HG03060 (cell line): Measurements from ENCODE around the gene VAT1.
"Not testable (repeated sequence)": the region's sequence is repeated elsewhere in the genome, so short reads cannot be mapped to it uniquely, and the experiment has no call there.

Source experiments
- ATAC-seq: cut with Tn5 transposase; IDR thresholded peaks from one replicate; pipeline ENCODE4 v1.9.1; 2021; ENCODE audit warnings: low read depth, moderate number of reproducible peaks; ENCODE audit not compliant: unreplicated experiment

The VAT1 gene

DNA sequence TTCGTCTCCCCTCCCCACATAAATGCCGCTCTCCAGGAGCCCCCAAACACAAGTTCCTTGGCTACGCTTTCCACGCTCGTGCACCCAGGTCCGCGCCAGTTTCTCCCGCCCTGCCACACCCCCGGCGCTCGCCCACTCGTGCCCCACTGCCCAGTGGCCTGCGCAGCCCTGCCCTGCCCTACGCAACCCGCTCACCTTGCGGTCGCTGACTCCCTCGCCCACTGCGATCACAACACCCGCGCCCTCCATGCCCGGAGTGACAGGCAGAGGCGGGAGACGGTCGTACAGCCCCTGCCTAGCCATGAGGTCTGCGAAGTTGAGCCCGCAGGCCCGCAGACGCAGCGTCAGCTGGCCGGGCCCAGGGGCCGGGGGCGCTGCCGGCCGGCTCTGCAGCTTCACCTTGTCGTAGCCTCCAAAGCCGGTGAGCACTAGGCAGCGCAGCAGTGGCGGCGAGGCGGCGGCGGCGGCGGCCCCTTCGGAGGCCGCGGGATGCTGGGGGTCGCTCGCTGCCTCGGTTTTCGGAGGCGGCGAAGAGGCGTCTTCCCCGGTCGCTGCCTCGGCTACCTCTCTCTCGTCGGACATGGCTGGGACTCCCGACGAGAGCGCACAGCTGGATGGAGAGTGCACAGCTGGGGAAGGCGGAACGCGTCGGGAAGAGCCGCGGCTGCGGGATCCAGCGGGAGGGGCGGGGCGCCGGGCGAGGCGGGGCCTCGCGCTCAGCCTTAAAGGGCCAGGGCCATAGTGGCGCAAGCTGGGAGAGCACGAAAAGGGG lies at the start of gene VAT1:
Gene VAT1 (minus strand): TSS at position 645 of the 772 bp plus-strand sequence. CDS start 63 bp downstream, at position 582.
- ATAC-seq, result no peak

DNA sequence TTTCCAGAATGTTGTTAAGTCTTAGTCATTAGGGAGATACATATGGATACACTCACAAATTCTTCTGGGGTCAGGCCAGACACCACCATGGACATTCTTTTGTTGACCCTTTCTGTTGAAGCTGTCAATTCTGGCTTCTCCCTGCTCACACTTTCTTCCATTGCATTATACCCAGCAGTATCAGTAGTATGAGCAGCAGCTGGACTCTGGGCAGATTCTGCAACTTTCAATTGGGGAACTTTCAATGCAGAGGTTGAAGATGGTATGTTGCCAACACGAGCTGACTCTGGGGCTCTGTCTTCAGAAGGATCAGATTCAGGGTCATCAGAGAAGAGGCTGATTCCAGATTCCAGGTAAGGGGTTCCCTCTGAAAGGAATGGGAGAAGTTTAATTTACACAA lies 48.7 kb upstream of the VAT1 start:
- no peak for ATAC-seq

DNA sequence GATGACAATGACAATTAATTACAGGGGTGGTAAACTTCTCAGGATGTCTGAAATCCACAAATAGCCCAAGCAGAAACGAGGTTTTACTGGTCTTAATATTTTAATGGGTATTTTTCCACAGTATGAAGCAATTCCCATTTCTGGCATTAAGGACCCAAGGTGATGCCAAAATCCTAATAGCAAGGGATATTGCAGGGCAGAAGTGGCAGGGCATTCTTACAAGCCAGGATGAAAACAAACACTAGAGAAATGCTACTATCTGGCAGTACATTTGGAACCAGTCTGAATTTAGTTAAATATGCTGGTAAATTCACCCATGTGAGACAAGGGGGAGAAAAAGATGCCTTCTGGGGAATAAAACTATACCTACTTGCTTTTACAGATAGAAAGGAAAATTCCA lies 48.1 kb upstream of the VAT1 start:
- ATAC-seq, result no peak

DNA sequence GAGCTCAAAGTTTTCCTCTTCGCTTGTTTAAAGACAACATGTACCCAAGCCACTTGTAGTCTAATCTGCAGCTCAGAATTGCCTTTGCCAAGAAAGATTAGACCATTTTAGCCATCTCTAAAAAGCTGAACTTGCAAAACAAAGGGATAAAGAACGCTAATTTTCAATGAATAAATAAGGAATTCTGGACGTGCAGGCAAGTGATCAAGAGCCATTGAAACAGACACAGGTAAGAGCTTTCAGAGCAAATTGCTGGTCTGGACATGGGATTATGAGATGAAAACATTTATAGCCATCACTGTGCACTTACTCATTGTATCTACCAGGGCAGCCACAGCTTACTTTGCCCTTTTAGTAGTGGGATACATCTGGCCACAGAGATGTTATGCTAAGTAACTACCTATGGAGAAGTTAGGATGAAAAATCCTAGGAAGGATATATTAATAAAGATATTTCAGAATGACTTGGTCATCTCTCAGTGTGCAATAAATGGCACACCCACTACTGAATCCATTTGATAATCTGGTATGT lies 47.2 kb upstream of the VAT1 start:
- no peak for ATAC-seq

DNA sequence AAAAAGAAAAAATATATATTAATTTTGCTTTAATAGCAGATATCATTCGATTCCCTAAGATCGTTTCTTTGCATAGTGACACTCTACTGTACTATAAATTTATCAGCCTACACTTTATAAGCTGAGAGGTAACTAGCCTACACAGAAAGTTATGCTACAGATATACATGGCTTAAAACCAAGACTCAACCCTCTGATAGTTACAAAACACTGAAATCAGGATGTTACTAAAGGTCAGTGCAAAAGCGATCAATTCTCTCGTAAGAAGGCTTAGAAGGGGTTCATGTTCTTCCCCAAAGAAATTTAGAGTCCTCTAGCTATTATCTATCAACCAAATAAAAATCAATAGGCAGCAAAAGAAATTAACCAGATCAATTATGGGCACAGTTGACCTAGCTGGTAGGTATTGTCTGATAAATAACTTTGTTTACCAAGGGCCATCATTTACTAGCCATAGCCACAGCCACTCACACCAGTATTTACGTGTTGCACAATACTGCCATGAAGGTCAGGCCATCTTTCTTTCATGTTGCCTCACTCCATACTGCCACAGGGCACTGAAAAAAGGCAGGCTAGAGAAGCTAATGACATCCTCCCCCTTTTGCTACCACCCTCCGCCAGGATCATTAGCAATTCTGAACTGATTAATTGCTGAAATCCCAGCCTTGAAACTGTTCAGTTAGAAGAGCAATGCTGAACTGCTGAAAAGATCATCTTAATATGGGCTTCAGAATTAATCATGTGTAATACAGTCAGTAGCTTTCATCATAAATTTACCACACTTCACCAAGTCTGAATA lies 46.6 kb upstream of the VAT1 start:
- ATAC-seq, result no peak

DNA sequence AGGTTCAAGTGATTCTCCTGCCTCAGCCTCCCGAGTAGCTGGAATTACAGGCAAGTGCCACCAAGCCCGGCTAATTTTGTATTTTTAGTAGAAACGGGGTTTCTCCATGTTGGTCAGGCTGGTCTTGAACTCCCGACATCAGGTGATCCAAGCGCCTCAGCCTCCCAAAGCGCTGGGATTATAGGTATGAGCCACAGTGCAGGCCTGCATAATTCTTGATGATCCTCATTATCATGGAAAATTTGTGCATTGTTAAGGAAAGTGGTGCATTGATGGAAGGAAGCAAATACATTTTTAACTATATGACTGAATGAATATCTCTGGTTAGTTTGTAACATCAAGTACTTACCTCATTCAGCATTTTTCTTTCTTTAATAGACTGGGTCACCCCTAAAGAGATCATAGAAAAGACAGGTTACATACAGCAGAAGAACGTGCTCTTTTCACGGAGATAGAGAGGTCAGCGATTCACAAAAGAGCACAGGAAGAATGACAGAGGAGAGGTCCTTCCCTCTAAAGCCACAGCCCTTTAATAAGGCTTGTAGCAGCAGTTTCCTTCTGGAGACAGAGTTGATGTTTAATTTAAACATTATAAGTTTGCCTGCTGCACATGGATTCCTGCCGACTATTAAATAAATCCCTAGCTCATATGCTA lies 40.9 kb upstream of the VAT1 start:
- no peak for ATAC-seq

DNA sequence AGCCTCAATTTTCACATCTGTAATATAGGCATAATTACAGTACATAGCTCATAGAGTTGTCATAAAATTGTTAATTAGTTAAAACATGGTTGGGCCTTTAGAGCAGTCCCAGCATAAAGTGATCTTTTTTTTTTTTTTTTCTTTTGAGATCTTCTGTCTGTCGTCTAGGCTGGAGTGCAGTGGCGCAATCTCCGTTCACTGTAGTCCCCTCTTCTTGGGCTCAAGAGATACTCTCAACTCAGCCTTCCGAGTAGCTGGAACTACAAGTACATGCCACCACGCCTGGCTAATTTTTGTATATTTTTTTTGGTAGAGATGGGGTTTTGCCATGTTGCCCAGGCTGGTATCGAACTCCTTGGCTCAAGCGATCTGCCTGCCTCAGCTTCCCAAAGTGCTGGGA lies 33.9 kb upstream of the VAT1 start:
- ATAC-seq, result no peak

DNA sequence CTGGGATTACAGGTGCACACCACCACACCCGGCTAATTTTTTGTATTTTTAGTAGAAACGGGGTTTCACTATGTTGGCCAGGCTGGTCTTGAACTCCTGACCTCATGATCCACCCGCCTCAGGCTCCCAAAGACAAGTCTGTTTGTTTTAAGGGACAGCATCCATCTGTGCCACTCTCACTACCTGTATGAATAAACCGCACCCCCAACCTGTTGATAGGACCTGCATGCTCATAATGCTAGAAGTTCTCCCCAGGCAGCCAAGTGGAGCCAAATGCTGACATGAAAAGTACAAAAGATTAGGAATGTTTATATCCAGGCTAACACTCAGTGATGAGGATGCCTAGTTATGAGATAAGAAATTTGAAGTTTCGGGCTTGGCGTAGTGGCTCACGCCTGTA lies 30.8 kb upstream of the VAT1 start:
- not testable (repeated sequence) for ATAC-seq

DNA sequence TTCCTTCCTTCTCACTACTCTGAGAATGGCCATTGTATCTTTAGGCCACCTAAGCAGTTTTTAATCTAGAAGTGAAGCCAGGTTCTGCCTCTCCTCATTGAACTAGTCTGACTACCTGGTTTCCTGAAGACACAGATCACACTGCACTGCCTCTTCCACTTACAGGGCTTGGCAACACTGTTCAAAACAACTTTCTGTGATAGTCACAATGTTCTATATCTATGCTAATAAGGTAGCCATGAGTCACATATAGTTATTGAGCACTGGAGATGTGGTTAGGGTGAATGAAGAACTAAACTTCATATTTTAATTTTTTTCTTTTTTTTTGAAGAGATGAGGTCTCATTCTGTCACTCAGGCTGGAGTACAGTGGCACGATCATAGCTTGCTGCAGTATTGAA lies 29.8 kb upstream of the VAT1 start:
- ATAC-seq, result no peak

DNA sequence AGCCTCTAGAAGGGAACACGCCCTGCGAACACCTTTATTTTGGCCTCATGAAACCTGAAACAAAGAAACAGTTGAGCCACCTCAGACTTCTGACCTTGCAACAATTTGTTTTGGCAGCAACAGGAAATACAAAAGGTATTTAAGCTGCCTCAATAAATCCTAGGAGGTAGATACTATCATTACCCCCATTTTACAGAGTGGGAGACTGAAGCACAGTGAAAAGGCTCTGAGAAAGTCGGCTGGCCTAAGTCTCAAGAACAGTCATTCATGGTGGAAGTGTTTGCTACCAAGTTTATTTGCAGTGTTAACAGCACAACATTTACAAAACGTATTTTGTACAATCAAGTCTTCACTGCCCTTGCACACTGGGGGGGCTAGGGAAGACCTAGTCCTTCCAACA lies 21.8 kb upstream of the VAT1 start:
- no peak for ATAC-seq

DNA sequence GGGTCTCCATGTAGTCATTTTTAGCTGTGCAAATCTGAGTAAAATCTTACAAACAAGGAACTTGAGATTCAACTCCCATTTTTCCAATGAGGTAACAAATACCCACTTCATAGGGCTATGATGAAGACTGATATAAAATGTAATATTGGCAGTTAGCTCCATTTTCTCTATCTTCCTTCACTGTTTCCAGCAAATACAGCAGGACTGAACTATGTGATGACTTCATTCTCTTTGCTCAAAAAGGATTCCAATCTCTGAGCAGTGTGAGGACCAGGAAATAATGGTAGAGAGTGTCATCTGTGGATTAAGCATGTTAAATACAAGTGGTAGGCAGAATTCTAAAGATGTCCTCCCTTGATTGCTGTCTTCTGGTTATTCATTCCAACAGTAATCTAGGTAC lies 21.1 kb upstream of the VAT1 start:
- no peak for ATAC-seq

DNA sequence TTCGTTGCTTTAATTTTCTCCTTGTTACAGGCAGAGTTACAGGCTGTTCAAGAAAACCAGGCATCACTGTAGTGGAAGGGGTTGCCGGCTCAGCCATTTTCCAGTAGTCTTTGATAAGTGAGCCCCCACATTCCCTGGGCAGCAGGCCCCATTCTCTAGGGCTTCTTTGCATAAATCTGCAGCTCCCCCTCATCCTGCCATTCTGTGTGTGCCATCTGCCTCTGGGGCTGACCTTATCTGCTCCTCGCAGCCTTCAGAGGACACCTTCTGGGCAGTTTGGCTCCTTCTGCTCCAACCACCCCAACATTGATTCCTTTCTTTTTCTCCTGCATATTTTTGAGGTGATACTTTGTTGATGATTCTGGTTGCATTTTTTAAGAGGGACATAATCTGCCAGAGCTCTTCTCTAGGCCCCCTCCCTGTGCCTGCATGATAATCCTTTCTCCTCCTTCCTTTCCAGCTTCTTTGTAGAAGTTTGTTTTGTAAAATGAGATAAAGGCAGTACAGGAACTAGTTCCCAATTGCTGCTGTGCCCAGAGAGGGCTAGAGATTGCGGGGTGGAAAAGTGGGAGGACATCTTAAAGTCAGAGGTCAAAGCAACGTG lies 19.9 kb upstream of the VAT1 start:
- ATAC-seq, result no peak

DNA sequence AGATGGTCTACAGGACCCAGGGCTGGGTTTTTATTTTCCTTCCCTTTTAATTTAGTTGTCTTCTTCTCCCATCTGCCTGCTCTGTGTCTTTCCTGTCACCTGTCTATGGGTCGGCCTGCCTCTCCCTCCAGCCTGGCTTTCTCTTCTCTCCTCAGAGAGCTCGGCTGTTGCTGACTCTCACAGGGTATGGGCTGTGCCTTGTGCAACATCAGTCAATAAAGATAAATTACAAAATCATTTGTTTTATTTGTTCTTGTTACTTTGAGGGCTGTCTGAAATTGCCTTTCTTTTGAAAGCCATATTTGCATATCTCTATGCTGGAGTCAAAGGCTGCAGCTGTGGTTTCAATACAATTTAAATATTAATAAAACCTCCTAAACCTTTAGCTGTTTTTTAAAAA lies 18.5 kb upstream of the VAT1 start:
- no peak for ATAC-seq

DNA sequence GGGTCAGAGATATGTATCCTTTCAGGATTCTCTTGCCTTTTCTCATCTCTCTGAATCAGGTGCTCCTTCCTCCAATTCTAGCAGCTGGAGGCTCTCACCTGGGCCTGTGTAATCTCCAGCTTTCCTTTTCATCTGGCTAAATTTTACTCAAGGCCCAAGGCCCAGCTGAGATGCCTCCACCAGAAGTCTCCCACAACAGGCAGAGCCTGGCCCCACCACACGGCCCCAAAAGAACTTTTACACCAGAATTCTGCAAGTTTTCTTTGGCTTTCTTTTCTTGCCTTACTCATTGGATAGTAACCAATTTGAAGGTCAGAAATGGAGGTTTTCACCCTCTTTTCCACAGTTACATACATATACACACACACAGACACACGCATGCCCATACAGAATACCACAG lies 17.5 kb upstream of the VAT1 start:
- no peak for ATAC-seq

DNA sequence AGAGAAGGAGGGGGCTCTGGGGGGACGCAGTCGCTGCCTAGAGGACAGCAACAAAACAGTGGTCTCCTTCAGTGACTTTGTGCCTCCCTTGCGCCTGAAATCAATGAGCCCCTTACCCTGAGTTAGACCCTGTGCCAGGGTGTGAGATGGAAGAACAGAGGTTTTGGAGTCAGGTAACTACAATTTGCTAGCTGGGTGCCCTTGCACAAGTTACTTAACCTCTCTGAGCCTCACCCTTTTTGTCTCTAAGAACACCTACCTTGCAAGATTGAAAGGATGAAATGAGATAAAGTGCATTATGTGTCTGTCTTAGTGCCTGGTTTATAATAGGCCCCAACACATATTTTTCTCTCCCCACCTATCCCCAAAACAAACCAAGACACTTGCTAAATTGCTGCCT lies 12.7 kb upstream of the VAT1 start:
- ATAC-seq, result no peak

DNA sequence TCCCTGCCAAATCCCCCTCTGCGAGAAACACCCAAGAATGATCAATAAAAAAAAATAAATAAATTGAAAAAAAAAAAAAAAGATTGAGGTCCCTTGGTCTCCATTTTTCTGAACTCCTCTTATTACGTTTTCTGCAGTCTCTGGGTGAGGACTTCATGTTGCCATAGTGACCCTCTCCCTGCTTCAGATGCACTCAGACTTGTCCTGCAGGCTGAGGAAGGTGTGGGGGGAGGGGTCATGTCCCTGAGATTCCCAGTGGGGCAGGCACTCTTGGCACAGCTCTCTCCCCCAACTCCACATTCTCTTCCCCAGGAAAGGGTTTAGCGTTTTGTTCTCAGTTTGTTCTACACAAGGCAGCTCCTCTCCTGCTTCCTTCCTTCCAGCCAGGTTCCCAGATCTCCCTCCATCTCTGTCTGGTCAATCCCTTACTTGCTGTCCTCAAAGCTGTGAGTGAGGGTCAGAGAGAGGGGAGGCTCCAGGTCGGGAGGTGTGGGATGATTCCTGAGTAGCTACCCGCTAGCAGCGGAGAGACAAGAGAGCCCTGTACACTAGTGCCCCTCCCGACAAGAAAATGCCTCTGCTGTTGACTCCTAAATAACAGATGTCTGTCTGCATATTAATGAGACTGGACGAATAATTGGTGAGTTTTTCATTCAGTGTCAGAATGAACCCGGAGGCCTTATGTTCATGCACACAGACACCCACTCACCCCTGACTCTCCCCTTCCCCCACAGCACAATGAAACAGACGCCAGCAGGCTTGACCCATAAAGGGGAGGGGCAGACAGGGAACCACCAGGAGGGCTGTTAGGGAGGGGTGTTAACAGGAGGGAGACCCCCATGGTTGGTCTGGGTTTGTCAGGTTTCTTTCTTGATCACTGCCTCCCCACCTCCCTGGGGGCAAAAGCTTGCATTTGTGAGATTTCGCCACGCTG lies 12.0 kb upstream of the VAT1 start:
- ATAC-seq, result no peak

DNA sequence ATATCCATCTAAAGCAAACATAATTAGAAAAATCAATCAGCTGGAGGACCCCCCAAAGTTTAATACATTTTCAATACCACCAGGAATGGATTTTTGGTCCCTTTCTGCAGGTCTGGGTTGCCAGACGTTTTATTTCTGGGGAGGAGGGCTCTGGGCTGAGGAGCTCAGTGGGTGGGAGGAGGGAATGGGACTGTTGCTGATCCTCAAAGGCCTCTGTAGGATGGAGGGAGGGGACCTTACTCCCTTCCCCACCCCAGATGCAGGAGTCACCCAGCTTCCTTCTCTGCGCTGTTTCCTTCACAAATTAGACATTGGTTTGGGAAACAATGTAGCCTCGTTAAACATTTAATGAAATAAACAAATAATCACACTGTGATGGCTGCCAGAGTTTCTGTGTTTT lies 9.5 kb upstream of the VAT1 start:
- no peak for ATAC-seq

DNA sequence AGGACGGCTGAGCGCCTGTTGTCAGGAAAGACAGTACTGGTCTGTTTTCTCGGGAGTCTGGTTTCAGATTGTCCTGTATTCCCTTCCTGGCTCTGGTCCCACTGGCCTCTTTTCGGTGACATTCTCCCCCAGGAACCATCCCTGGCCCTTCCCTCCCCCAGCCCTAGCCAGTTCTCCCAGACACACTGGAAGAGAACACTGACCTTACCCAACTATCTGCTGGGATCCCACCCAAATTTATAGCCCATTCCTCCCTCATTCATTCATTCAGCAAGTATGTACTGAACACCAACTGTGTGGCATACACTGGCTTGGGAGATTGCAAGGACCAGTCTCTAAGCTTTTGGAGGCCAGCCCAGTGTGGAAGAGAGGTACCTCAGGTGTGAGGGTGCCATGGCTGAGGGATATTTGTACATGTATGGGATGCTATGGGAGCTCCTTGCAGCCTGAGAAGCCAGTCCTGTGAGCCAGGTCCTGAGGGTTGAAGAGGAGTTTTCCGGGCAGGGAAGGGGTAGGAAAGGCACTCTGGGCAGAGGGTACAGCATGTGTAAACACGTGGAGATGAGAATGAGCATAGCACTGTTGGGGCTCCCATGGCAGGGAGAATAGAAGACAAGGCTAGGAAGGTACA lies 8.1 kb upstream of the VAT1 start:
- no peak for ATAC-seq

DNA sequence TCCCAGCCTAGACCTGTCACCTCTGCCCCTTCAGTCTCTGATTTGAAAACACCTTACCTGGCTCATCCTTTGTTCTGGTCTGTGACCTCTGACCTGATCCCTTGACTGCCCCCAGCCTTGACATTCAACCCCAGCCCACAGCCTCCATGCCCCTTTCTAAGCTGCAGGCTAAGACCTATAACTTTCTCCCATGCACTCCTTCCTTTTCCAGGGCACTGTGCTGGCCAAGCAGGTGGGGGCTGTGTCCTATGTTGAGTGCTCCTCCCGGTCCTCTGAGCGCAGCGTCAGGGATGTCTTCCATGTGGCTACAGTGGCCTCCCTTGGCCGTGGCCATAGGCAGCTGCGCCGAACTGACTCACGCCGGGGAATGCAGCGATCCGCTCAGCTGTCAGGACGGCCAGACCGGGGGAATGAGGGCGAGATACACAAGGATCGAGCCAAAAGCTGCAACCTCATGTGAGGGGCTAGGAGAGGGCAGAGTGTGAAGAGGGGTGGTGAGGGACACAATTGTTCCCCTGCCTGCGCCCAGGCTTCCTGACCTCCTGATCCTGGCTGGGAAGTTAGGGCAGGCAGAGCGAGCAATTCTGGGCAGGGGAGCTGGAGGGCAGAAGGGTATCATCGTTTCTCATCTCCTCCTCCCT lies 6.2 kb upstream of the VAT1 start:
- ATAC-seq, result no peak
